Measurements from ENCODE around the gene PPP4R2. TPM values are rescaled to one million over a fixed set of nuclear protein-coding genes. Genes with fewer than 3 reads are reported as not detected.

Gene PPP4R2
- 10 to 100 TPM; 22.7 to 38.9 (median 30.6) TPM for total RNA-seq

GRCh38 chr3:72996473-72997333 lies at the start of gene PPP4R2:
Gene PPP4R2, plus strand, starts transcription at chr3:72996811. Its CDS starts 227 bp downstream, at chr3:72997038.
- peak within 1 kb of the TSS; percentile 83 to 96 (median 94) for H3K4me3 ChIP-seq
- peak; percentile 38 for DNase-seq
- TF ChIP-seq POLR2A (IDR thresholded peaks at IDR 0.05) (peak in 3 of 4 donors; percentile 63 to 94 (median 69)), CTCF (IDR thresholded peaks at IDR 0.05) (peak in 2 of 6 experiments; percentile 6 to 14)
- peaks cover 16 to 51% (median 21%) of the 10 kb centered on the region in 3 donors for H3K4me1 ChIP-seq
- peaks cover 0 to 29% (median 0%) of the 10 kb centered on the region in 3 donors for H3K36me3 ChIP-seq
- no CpG with 5 or more reads among the region's 75 CpGs for whole genome bisulfite sequencing, 2 donors
- H3K27me3 ChIP-seq, result no peaks in the 10 kb centered on the region
- intact Hi-C loops (cut with DNase I), result no loop called here
- peak within 1 kb of the TSS; percentile 97 to 99 (median 99) for H3K27ac ChIP-seq
- no peaks in the 10 kb centered on the region for H3K9me3 ChIP-seq

GRCh38 chr3:72947715-72948490 lies 48.7 kb upstream of the PPP4R2 start:
- H3K4me3 ChIP-seq, result no peak overlapping the region
- 70 to 77% methylated on average over 8 of the region's 8 CpGs for WGBS, 2 donors
- H3K27me3 ChIP-seq, result no peaks in the 10 kb centered on the region
- intact Hi-C loops (cut with DNase I), result loop anchor here (10.0 kb wide), 1 partner anchor 107 kb away; no protein-coding TSS in a partner anchor
- no peaks in the 10 kb centered on the region for H3K4me1 ChIP-seq
- no peaks in the 10 kb centered on the region for H3K9me3 ChIP-seq
- H3K36me3 ChIP-seq, result no peaks in the 10 kb centered on the region
- TF ChIP-seq CTCF (IDR thresholded peaks at IDR 0.05) (no peak), POLR2A (IDR thresholded peaks at IDR 0.05) (no peak)
- no peak overlapping the region for H3K27ac ChIP-seq
- no peak for DNase-seq

DNA sequence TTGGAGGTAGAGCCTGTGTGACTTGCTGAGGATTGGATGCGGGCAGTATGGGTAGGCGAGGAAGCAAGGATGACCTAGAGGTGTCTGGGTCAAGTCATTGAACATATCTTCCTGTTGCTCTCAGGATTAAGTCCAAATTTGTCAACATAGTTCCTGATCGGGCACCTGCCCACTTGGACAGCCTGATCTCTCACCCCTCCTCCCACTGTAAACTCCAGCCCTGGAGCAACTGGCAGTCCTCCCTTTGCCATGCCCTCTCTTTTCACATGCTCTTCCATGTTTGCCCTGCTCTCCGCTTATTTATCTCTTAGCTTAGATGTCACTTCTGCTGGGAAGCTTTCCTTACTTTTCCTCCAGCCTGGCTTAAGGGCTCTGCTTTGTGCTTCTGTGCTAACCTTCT lies 47.6 kb upstream of the PPP4R2 start:
- intact Hi-C loops (cut with DNase I), result loop anchor here (10.0 kb wide), 1 partner anchor 106 kb away; no protein-coding TSS in a partner anchor

DNA sequence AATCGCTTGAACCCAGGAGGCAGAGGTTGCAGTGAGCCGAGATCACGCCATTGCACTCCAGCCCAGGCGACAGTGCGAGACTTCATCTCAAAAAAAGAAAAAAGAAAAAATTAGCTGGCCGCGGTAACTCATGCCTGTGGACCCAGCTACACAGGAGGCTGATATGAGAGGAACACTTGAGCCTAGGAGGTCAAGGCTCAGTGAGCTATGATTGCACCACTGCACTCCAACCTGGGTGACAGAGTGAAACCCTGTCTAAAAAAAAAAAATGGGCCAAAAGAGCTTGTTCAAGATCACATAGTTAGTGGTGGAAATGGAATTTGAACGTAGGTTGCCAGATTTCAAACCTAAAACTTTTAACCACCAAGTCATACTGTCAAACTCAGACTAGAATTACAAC lies 46.2 kb upstream of the PPP4R2 start:
- H3K27ac ChIP-seq, result no peak overlapping the region
- no peaks in the 10 kb centered on the region for H3K4me1 ChIP-seq
- H3K4me3 ChIP-seq, result no peak overlapping the region
- H3K36me3 ChIP-seq, result no peaks in the 10 kb centered on the region
- WGBS, 2 donors, result 96 to 97% methylated on average over 8 of the region's 8 CpGs
- DNase-seq, result no peak
- no peak for TF ChIP-seq POLR2A (IDR thresholded peaks at IDR 0.05)
- no peak for TF ChIP-seq CTCF (IDR thresholded peaks at IDR 0.05)
- H3K9me3 ChIP-seq, result no peaks in the 10 kb centered on the region
- intact Hi-C loops (cut with DNase I), result no loop called here
- no peaks in the 10 kb centered on the region for H3K27me3 ChIP-seq

More for the DNA sequence above, 47.6 kb upstream of the PPP4R2 start:
- no peak for TF ChIP-seq POLR2A (IDR thresholded peaks at IDR 0.05)
- no peak for TF ChIP-seq CTCF (IDR thresholded peaks at IDR 0.05)
- H3K27ac ChIP-seq, result no peak overlapping the region
- H3K4me3 ChIP-seq, result no peak overlapping the region
- no peak for DNase-seq
- WGBS, 2 donors, result 83 to 94% methylated on average over 4 of the region's 4 CpGs
- no peaks in the 10 kb centered on the region for H3K9me3 ChIP-seq
- no peaks in the 10 kb centered on the region for H3K4me1 ChIP-seq
- no peaks in the 10 kb centered on the region for H3K27me3 ChIP-seq
- H3K36me3 ChIP-seq, result no peaks in the 10 kb centered on the region

- no peaks in the 10 kb centered on the region for H3K36me3 ChIP-seq
- H3K4me1 ChIP-seq, result no peaks in the 10 kb centered on the region
- no peak overlapping the region for H3K4me3 ChIP-seq
- intact Hi-C loops (cut with DNase I), result no loop called here
- TF ChIP-seq POLR2A (IDR thresholded peaks at IDR 0.05) (no peak), CTCF (IDR thresholded peaks at IDR 0.05) (no peak)
- 70 to 72% methylated on average over 4 of the region's 4 CpGs for WGBS, 2 donors
- H3K27me3 ChIP-seq, result no peaks in the 10 kb centered on the region
- no peak for DNase-seq
- H3K9me3 ChIP-seq, result no peaks in the 10 kb centered on the region
- no peak overlapping the region for H3K27ac ChIP-seq
Measured at GRCh38 chr3:72950801-72951200, 45.8 kb upstream of the PPP4R2 start.

Data from esophagus squamous epithelium (tissue), 5 donors.